GM12874 (cell line): ENCODE results near the gene CCR8.

Experiments
- TF ChIP-seq, protein P1 (sequence below): IDR thresholded peaks from 2 replicates; pipeline ENCODE4 v1.5.1; 2011; ENCODE audit warnings: low read depth, mild to moderate bottlenecking, control low read depth, low read length, moderate library complexity; ENCODE audit not compliant: insufficient read depth

The CCR8 gene

DNA sequence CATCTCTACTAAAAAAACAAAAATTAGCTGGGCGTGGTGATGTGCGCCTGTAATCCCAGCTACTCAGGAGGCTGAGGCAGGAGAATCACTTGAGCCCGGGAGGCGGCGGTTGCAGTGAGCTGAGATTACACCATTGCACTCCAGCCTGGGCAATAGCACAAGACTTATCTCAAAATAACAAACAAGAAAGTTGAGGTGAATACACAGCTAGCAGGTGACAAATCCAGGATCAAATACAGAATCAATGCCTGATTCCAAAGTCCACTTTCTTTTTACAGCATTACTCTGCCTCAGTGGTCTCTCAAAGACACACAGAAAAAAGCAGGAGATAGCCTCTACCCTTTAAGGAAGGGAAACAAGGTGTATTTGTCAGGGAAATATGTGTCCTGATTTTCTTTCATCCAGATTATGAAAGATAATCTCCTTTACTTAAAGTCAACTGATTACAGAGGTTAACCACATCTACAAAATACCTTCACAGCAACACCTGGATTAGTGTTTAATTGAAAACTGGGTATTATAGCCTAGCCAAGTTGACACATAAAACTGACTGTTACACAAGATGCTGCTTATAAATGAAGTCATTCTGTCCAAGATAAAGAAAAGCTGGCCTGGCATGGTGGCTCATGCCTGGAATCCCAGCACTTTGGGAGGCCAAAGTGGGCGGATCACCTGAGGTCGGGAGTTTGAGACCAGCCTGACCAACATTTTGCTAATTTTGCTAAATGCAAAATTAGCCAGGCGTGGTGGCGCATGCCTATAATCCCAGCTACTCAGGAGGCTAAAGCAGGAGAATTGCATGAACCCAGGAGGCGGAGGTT lies 49.7 kb downstream of the CCR8 start:
- TF ChIP-seq, protein P1, sequence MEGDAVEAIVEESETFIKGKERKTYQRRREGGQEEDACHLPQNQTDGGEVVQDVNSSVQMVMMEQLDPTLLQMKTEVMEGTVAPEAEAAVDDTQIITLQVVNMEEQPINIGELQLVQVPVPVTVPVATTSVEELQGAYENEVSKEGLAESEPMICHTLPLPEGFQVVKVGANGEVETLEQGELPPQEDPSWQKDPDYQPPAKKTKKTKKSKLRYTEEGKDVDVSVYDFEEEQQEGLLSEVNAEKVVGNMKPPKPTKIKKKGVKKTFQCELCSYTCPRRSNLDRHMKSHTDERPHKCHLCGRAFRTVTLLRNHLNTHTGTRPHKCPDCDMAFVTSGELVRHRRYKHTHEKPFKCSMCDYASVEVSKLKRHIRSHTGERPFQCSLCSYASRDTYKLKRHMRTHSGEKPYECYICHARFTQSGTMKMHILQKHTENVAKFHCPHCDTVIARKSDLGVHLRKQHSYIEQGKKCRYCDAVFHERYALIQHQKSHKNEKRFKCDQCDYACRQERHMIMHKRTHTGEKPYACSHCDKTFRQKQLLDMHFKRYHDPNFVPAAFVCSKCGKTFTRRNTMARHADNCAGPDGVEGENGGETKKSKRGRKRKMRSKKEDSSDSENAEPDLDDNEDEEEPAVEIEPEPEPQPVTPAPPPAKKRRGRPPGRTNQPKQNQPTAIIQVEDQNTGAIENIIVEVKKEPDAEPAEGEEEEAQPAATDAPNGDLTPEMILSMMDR = no peak

- TF ChIP-seq, protein P1 = no peak
Measured at GRCh38 chr3:39379778-39380155, 50.3 kb downstream of the CCR8 start.

DNA sequence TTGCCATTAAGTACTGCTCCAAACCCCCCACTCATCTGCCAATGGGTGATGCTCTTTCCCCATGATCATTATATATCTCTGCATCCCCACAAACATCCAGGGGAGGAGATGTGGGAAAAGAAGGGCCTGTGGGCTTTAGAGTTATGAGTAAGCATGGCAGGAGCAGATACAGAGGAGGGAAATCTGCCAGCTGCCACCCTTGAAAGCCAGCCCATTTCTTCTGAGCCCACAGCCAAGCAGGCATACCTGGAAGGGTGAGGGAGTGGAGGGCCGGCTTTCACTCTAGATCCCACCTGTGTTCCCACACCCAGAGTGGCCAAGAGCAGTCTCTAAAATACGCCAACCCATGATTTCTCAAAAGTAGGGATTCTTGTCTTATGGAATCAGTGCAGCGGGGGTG lies 51.9 kb downstream of the CCR8 start:
- TF ChIP-seq, protein P1 = no peak
